ENCODE data around the gene STIM1. TPM values are rescaled to one million over a fixed set of nuclear protein-coding genes. Genes with fewer than 3 reads are reported as not detected.

STIM1 gene
- total and polyA plus RNA-seq, 10 of the 15 experiments (the other 5 are each of a cell fraction or from before 2014, with no cell fraction given), result 8.6 to 57.7 (median 29.3) TPM

DNA sequence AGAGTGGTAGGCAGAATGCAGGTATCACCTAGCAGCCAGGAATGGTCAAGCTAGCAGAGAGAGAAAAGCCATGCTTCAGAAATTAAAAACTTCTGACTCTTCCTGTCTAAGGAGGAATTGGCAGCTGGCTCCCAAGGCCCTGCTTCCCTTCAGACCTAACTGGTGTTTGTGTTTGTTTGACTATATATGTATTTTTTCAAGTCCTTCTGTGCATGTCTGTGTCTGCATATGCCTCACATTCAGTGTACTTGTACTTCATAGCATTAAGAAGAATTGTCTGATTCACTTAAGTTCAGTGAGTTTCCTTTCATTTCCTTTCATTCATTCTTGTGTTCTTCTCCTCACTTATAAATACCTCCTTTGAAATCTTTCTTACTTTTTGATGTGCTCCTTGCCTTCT lies 130.2 kb downstream of the STIM1 start:
- CTCF ChIA-PET, result no interaction called here
- DNase-seq (ENCODE audit: low read depth, low spot score), result no peak
- no peak overlapping the region for H3K4me2 ChIP-seq (ENCODE audit: control insufficient read depth, insufficient read depth)
- no peaks in the 10 kb centered on the region for H3K4me1 ChIP-seq (ENCODE audit: control insufficient read depth, insufficient read depth, low read length)
- in situ Hi-C loops (cut with MboI) (no loop called here), intact Hi-C loops (cut with micrococcal nuclease; ENCODE audit: unreplicated experiment) (no loop called here)
- H3K4me3 ChIP-seq, result no peak overlapping the region
- no peak overlapping the region for H3K27ac ChIP-seq (ENCODE audit: control insufficient read depth, insufficient read depth)
- H4K20me1 ChIP-seq (ENCODE audit: control insufficient read depth, insufficient read depth), result no peaks in the 10 kb centered on the region
- no peaks in the 10 kb centered on the region for H3K27me3 ChIP-seq (replicated peaks in 1 of 2; ENCODE audit: control insufficient read depth in 2 of 2, insufficient read depth in 2 of 2, low read length in 1 of 2)
- ATAC-seq, result no peak
- POLR2A ChIA-PET, result no interaction called here
- no peak overlapping the region for H2AFZ ChIP-seq (ENCODE audit: control insufficient read depth, low read depth, low read length)
- peaks cover 0 to 3% of the 10 kb centered on the region in 2 experiments; a peak in 2 of 4 replicates for H3K36me3 ChIP-seq (ENCODE audit: control insufficient read depth in 2 of 2, insufficient read depth in 2 of 2, low read length in 1 of 2)
- SMC1A ChIA-PET (ENCODE audit: uncharacterized antibody, unreplicated experiment), result interaction anchor here (2.1 kb wide), 1 partner anchor 131 kb away, joined by 11 read pairs; the partner anchor contains the start of gene STIM1
- BruUV-seq (replicated peaks), result no TSS peak
- FAIRE-seq, result no peak
- peaks cover 2% of the 10 kb centered on the region; the same call in 1 of the 2 replicates for H3K79me2 ChIP-seq (ENCODE audit: control insufficient read depth, insufficient read depth, low read length)
- TF ChIP-seq SREBF1 (IDR thresholded peaks at IDR 0.05; ENCODE audit: low read length), result no peak
- TF ChIP-seq, protein P1, sequence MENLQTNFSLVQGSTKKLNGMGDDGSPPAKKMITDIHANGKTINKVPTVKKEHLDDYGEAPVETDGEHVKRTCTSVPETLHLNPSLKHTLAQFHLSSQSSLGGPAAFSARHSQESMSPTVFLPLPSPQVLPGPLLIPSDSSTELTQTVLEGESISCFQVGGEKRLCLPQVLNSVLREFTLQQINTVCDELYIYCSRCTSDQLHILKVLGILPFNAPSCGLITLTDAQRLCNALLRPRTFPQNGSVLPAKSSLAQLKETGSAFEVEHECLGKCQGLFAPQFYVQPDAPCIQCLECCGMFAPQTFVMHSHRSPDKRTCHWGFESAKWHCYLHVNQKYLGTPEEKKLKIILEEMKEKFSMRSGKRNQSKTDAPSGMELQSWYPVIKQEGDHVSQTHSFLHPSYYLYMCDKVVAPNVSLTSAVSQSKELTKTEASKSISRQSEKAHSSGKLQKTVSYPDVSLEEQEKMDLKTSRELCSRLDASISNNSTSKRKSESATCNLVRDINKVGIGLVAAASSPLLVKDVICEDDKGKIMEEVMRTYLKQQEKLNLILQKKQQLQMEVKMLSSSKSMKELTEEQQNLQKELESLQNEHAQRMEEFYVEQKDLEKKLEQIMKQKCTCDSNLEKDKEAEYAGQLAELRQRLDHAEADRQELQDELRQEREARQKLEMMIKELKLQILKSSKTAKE (IDR thresholded peaks at IDR 0.05; ENCODE audit: low read depth, poor library complexity, severe bottlenecking), result no peak
- TF ChIP-seq SUPT20H (IDR thresholded peaks at IDR 0.05; ENCODE audit: borderline replicate concordance, control insufficient read depth, low read depth, low read length), result no peak
- TF ChIP-seq, protein P2, sequence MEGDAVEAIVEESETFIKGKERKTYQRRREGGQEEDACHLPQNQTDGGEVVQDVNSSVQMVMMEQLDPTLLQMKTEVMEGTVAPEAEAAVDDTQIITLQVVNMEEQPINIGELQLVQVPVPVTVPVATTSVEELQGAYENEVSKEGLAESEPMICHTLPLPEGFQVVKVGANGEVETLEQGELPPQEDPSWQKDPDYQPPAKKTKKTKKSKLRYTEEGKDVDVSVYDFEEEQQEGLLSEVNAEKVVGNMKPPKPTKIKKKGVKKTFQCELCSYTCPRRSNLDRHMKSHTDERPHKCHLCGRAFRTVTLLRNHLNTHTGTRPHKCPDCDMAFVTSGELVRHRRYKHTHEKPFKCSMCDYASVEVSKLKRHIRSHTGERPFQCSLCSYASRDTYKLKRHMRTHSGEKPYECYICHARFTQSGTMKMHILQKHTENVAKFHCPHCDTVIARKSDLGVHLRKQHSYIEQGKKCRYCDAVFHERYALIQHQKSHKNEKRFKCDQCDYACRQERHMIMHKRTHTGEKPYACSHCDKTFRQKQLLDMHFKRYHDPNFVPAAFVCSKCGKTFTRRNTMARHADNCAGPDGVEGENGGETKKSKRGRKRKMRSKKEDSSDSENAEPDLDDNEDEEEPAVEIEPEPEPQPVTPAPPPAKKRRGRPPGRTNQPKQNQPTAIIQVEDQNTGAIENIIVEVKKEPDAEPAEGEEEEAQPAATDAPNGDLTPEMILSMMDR (IDR thresholded peaks at IDR 0.05 in 2 of 3, conservative IDR thresholded peaks at IDR 0.05 in 1 of 3; ENCODE audit: control insufficient read depth in 2 of 3, extremely low read depth in 1 of 3, insufficient read depth in 1 of 3, low read depth in 3 of 3, low read length in 3 of 3), result no peak
- TF ChIP-seq, protein P3, sequence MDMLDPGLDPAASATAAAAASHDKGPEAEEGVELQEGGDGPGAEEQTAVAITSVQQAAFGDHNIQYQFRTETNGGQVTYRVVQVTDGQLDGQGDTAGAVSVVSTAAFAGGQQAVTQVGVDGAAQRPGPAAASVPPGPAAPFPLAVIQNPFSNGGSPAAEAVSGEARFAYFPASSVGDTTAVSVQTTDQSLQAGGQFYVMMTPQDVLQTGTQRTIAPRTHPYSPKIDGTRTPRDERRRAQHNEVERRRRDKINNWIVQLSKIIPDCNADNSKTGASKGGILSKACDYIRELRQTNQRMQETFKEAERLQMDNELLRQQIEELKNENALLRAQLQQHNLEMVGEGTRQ (IDR thresholded peaks at IDR 0.05; ENCODE audit: borderline replicate concordance, low read depth, low read length), result no peak
- TF ChIP-seq ESRRA (IDR thresholded peaks at IDR 0.05; ENCODE audit: low read length), result no peak
- H3K9me3 ChIP-seq (replicated peaks; ENCODE audit: control insufficient read depth, insufficient read depth, low read length), result no peaks in the 10 kb centered on the region; the same call in 1 of the 3 replicates
- no peak overlapping the region for H3K9ac ChIP-seq (ENCODE audit: control insufficient read depth, insufficient read depth, low read length)
- RAD21 ChIA-PET (ENCODE audit: unreplicated experiment), result interaction anchor here (1.7 to 2.8 kb wide), 2 partner anchors 13 to 87 kb away, joined by 3 to 9 read pairs; no protein-coding TSS in a partner anchor

Data from GM12878 (cell line).